HCT116 (cell line): ENCODE data around the gene COPG1. TPM values are rescaled to one million over a fixed set of nuclear protein-coding genes. Genes with fewer than 3 reads are reported as not detected.

Experiments
- ATAC-seq: fragments of 200-7000 bp; cut with Tn5 transposase; 2 replicates; pipeline ENCODE4 v1.9.1; 2020; ENCODE audit warnings: mild to moderate bottlenecking, moderate library complexity
- BruUV-seq: library from RNA; stranded (reverse); fragments of 400-500 nt; replicated peaks from 2 replicates; lab custom pipeline; 2021; lab: Mats Ljungman, UMichigan
- CTCF ChIA-PET: fragments of 300-600 bp; sonication (Branson Sonifier 250); formaldehyde crosslinking; loops from one replicate; lab custom pipeline; 2021; ENCODE audit warnings: antibody characterized with exemption; lab: Charles Lee
- POLR2A ChIA-PET: fragments of 300-600, 350-600 bp; sonication (Branson Sonifier 250); formaldehyde crosslinking; loops from one replicate; lab custom pipeline; 2021; ENCODE audit warnings: antibody characterized with exemption; lab: Charles Lee
- RAD21 ChIA-PET, 2 experiments: fragments of 300-600 bp; sonication (Branson Sonifier 250); formaldehyde crosslinking; loops; one replicate each; lab custom pipeline; 2023; ENCODE audit warnings: low total read pairs in 2 of 2; ENCODE audit not compliant: uncharacterized antibody in 2 of 2, unreplicated experiment in 2 of 2, low non-redundant PET in 1 of 2; lab: Charles Lee
- DNase-seq: peaks from one replicate; pipeline ENCODE4 v3.0.0-alpha.2; 2010; ENCODE audit warnings: low read depth, low spot score
- H2AFZ ChIP-seq: fragments of 200-600 bp; shearing (Covaris generic), sonication (generic); 2 replicates; pipeline ENCODE4 v1.6.1; 2017; ENCODE audit warnings: low read depth, mixed run types, mixed read lengths, antibody characterized with exemption, low read length; ENCODE audit not compliant: poor library complexity, severe bottlenecking
- H3K27ac ChIP-seq: 2 replicates; pipeline ENCODE4 v1.5.1; 2012; ENCODE audit warnings: low read depth, low read length
- H3K27me3 ChIP-seq: fragments of 200-600 bp; sonication (generic); 2 replicates; pipeline ENCODE4 v1.6.1; 2016; ENCODE audit warnings: mixed run types, low read length, mixed read lengths; ENCODE audit not compliant: insufficient read depth
- H3K36me3 ChIP-seq, 2 experiments: fragments of 200-500 bp in 1 of 2; fragments of 200-600 bp in 1 of 2; sonication (Bioruptor generic) in 1 of 2; sonication (generic) in 1 of 2; 2 replicates each; pipeline versions ENCODE4 v1.5.1 to v1.6.1; 2014 to 2016; ENCODE audit warnings: low read length in 2 of 2, inconsistent platforms in 1 of 2, mixed read lengths in 1 of 2, mixed run types in 1 of 2; ENCODE audit not compliant: insufficient read depth in 2 of 2, control insufficient read depth in 1 of 2
- H3K4me1 ChIP-seq, 2 experiments: fragments of 200-600 bp in 1 of 2; sonication (generic) in 1 of 2; 2 replicates each; pipeline versions ENCODE4 v1.5.1 to v1.6.1; 2012 to 2017; ENCODE audit warnings: low read length in 2 of 2, inconsistent platforms in 1 of 2, mild to moderate bottlenecking in 1 of 2, mixed read lengths in 1 of 2, mixed run types in 1 of 2, moderate library complexity in 1 of 2; ENCODE audit not compliant: insufficient read depth in 2 of 2, control insufficient read depth in 1 of 2
- H3K4me2 ChIP-seq: fragments of 200-600 bp; sonication (generic); 2 replicates; pipeline ENCODE4 v1.6.1; 2017; ENCODE audit warnings: mixed run types, low read length, mixed read lengths
- H3K4me3 ChIP-seq, 2 experiments: fragments of 200-600 bp in 1 of 2; sonication (generic) in 1 of 2; replicated peaks in 1 of 2; 2 replicates each; pipeline ENCODE4 v1.5.1; 2011 to 2016; ENCODE audit warnings: low read length in 2 of 2, control low read depth in 1 of 2, low read depth in 1 of 2, mild to moderate bottlenecking in 1 of 2, mixed read lengths in 1 of 2, mixed run types in 1 of 2
- H3K79me2 ChIP-seq: fragments of 200-600 bp; sonication (generic); 2 replicates; pipeline ENCODE4 v1.6.1; 2017; ENCODE audit warnings: mild to moderate bottlenecking, mixed run types, low read length, moderate library complexity, mixed read lengths; ENCODE audit not compliant: insufficient read depth
- H3K9ac ChIP-seq: fragments of 200-600 bp; sonication (generic); 2 replicates; pipeline ENCODE4 v1.6.1; 2016; ENCODE audit warnings: low read length, mixed read lengths
- H3K9me2 ChIP-seq: fragments of 200-600 bp; sonication (generic), shearing (Covaris generic); 2 replicates; pipeline ENCODE4 v1.6.1; 2017; ENCODE audit warnings: mixed run types, mild to moderate bottlenecking, moderate library complexity; ENCODE audit not compliant: insufficient read depth
- H3K9me3 ChIP-seq, 2 experiments: fragments of 200-500 bp in 1 of 2; fragments of 200-600 bp in 1 of 2; sonication (Bioruptor generic) in 1 of 2; sonication (generic) in 1 of 2; 2 replicates each; pipeline ENCODE4 v1.6.1; 2014 to 2017; ENCODE audit warnings: low read length in 2 of 2, mixed read lengths in 2 of 2, inconsistent platforms in 1 of 2, low read depth in 1 of 2, mild to moderate bottlenecking in 1 of 2, mixed run types in 1 of 2, moderate library complexity in 1 of 2; ENCODE audit not compliant: control insufficient read depth in 1 of 2, insufficient read depth in 1 of 2
- H4K20me1 ChIP-seq: fragments of 200-600 bp; sonication (generic), shearing (Covaris generic); 2 replicates; pipeline ENCODE4 v1.6.1; 2017; ENCODE audit warnings: mixed run types, mild to moderate bottlenecking, moderate library complexity; ENCODE audit not compliant: insufficient read depth
- CBX3 ChIP-seq: IDR thresholded peaks from 2 replicates; pipeline ENCODE4 v1.6.1; 2012; ENCODE audit warnings: low read depth
- CEBPB ChIP-seq: IDR thresholded peaks from 2 replicates; pipeline ENCODE4 v1.6.1; 2012; ENCODE audit warnings: low read depth
- EGR1 ChIP-seq: IDR thresholded peaks from 2 replicates; pipeline ENCODE4 v1.6.1; 2012; ENCODE audit warnings: low read depth
- ELF1 ChIP-seq: IDR thresholded peaks from 2 replicates; pipeline ENCODE4 v1.6.1; 2012; ENCODE audit warnings: low read depth, borderline replicate concordance
- EZH2 ChIP-seq: fragments of 200-600 bp; sonication (generic); IDR thresholded peaks from 2 replicates; pipeline ENCODE4 v1.6.1; 2017; ENCODE audit warnings: antibody characterized with exemption, mixed run types
- EZH2phosphoT487 ChIP-seq: fragments of 200-600 bp; IDR thresholded peaks from 2 replicates; pipeline ENCODE4 v1.6.1; 2018; ENCODE audit warnings: antibody characterized with exemption, borderline replicate concordance
- FOSL1 ChIP-seq: IDR thresholded peaks from 2 replicates; pipeline ENCODE4 v1.6.1; 2012; ENCODE audit warnings: low read depth
- JUND ChIP-seq: IDR thresholded peaks from 2 replicates; pipeline ENCODE4 v1.6.1; 2012
- POLR2A ChIP-seq: IDR thresholded peaks from 2 replicates; pipeline ENCODE4 v1.7.0; 2011; ENCODE audit warnings: borderline replicate concordance; ENCODE audit not compliant: insufficient read depth, insufficient read length; ENCODE audit errors: extremely low read depth
- POLR2AphosphoS5 ChIP-seq: IDR thresholded peaks from 2 replicates; pipeline ENCODE4 v1.6.1; 2011; ENCODE audit warnings: mild to moderate bottlenecking, low read depth, low read length, moderate library complexity
- SIN3A ChIP-seq: IDR thresholded peaks from 2 replicates; pipeline ENCODE4 v1.6.1; 2012; ENCODE audit warnings: low read depth
- SP1 ChIP-seq: IDR thresholded peaks from 2 replicates; pipeline ENCODE4 v1.6.1; 2012; ENCODE audit warnings: low read depth
- TCF7L2 ChIP-seq: IDR thresholded peaks from 2 replicates; pipeline ENCODE4 v1.7.0; 2011; ENCODE audit warnings: borderline replicate concordance, inconsistent platforms; ENCODE audit not compliant: insufficient read depth, insufficient read length; ENCODE audit errors: extremely low read depth
- YY1 ChIP-seq: IDR thresholded peaks from 2 replicates; pipeline ENCODE4 v1.6.1; 2011; ENCODE audit warnings: low read length, low read depth, moderate library complexity, mild to moderate bottlenecking; ENCODE audit not compliant: insufficient replicate concordance; ENCODE audit errors: extremely low read depth
- ZFX ChIP-seq: fragments of 450-650 bp; IDR thresholded peaks from 2 replicates; pipeline ENCODE4 v1.6.1; 2017
- intact Hi-C: fragments of 100-400 bp; cut with micrococcal nuclease; formaldehyde crosslinking; loops from 2 replicates; pipeline ENCODE4 v1.10.0; 2022
- total RNA-seq: library from RNA; stranded (reverse); gene quantifications from one replicate; pipeline ENCODE4 v1.2.1, GENCODE V29; 2021; ENCODE audit not compliant: unreplicated experiment
- TF ChIP-seq, protein P1 (sequence below): IDR thresholded peaks from 2 replicates; pipeline ENCODE4 v1.6.1; 2012; ENCODE audit warnings: low read depth
- TF ChIP-seq, protein P2 (sequence below): IDR thresholded peaks from 2 replicates; pipeline ENCODE4 v1.6.1; 2012
- TF ChIP-seq, protein P3 (sequence below): IDR thresholded peaks from 2 replicates; pipeline ENCODE4 v1.6.1; 2011; ENCODE audit warnings: mild to moderate bottlenecking, low read length, moderate library complexity; ENCODE audit not compliant: insufficient replicate concordance; ENCODE audit errors: extremely low read depth
- TF ChIP-seq, protein P4 (sequence below), 3 experiments: fragments of 200-600 bp in 1 of 3; sonication (generic) in 1 of 3; IDR thresholded peaks in 2 of 3; conservative IDR thresholded peaks in 1 of 3; 2 replicates each; pipeline ENCODE4 v1.5.1; 2012 to 2017; ENCODE audit warnings: low read depth in 2 of 3, low read length in 2 of 3, antibody characterized with exemption in 1 of 3, borderline replicate concordance in 1 of 3, control low read depth in 1 of 3, mild to moderate bottlenecking in 1 of 3, mixed read lengths in 1 of 3, mixed run types in 1 of 3, moderate library complexity in 1 of 3; ENCODE audit not compliant: insufficient read depth in 1 of 3

Gene COPG1
- total RNA-seq, 1 experiment from 2014 or later: 182 TPM

DNA sequence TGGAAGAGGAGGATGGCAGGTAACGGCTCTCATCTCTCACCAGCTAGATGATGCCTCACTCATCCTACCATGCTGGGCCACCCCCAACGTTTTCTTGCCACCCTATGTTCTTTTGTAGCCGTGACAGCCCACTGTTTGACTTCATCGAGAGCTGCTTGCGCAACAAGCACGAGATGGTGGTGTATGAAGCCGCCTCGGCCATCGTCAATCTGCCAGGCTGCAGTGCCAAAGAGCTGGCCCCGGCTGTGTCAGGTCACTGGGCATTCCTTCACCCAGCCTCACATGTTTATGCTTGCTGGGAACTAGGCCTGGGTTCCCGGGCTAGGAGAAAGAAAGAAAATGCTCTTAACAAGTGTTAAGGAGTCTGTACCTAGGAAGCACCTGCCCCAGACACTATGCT is 8.2 kb downstream of the COPG1 start:
- no peak for DNase-seq
- Histone ChIP-seq H3K9me3 (no peaks in the 10 kb centered on the region), H3K4me2 (no peak overlapping the region), H2AFZ (no peak overlapping the region), H3K27me3 (no peaks in the 10 kb centered on the region), H3K4me1 (no peaks in the 10 kb centered on the region), H3K4me3 (no peak overlapping the region), H3K79me2 (no peaks in the 10 kb centered on the region)
- ChIA-PET CTCF (no interaction called here), POLR2A (no interaction called here), RAD21 (no interaction called here)
- intact Hi-C loops: no loop called here
- no peak for TF ChIP-seq EZH2phosphoT487
- TF ChIP-seq JUND: no peak
- TF ChIP-seq EGR1: no peak
- TF ChIP-seq CBX3: no peak
- TF ChIP-seq ZFX: no peak
- no peak for TF ChIP-seq YY1
- TF ChIP-seq TCF7L2: no peak
- TF ChIP-seq, protein P1, sequence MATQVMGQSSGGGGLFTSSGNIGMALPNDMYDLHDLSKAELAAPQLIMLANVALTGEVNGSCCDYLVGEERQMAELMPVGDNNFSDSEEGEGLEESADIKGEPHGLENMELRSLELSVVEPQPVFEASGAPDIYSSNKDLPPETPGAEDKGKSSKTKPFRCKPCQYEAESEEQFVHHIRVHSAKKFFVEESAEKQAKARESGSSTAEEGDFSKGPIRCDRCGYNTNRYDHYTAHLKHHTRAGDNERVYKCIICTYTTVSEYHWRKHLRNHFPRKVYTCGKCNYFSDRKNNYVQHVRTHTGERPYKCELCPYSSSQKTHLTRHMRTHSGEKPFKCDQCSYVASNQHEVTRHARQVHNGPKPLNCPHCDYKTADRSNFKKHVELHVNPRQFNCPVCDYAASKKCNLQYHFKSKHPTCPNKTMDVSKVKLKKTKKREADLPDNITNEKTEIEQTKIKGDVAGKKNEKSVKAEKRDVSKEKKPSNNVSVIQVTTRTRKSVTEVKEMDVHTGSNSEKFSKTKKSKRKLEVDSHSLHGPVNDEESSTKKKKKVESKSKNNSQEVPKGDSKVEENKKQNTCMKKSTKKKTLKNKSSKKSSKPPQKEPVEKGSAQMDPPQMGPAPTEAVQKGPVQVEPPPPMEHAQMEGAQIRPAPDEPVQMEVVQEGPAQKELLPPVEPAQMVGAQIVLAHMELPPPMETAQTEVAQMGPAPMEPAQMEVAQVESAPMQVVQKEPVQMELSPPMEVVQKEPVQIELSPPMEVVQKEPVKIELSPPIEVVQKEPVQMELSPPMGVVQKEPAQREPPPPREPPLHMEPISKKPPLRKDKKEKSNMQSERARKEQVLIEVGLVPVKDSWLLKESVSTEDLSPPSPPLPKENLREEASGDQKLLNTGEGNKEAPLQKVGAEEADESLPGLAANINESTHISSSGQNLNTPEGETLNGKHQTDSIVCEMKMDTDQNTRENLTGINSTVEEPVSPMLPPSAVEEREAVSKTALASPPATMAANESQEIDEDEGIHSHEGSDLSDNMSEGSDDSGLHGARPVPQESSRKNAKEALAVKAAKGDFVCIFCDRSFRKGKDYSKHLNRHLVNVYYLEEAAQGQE: no peak
- TF ChIP-seq, protein P2, sequence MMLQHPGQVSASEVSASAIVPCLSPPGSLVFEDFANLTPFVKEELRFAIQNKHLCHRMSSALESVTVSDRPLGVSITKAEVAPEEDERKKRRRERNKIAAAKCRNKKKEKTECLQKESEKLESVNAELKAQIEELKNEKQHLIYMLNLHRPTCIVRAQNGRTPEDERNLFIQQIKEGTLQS: no peak
- TF ChIP-seq FOSL1: no peak
- no peak for TF ChIP-seq POLR2AphosphoS5
- TF ChIP-seq POLR2A: no peak
- no peak for TF ChIP-seq ELF1
- no peak for TF ChIP-seq EZH2
- TF ChIP-seq CEBPB: no peak
- TF ChIP-seq SP1: no peak
- TF ChIP-seq, protein P3, sequence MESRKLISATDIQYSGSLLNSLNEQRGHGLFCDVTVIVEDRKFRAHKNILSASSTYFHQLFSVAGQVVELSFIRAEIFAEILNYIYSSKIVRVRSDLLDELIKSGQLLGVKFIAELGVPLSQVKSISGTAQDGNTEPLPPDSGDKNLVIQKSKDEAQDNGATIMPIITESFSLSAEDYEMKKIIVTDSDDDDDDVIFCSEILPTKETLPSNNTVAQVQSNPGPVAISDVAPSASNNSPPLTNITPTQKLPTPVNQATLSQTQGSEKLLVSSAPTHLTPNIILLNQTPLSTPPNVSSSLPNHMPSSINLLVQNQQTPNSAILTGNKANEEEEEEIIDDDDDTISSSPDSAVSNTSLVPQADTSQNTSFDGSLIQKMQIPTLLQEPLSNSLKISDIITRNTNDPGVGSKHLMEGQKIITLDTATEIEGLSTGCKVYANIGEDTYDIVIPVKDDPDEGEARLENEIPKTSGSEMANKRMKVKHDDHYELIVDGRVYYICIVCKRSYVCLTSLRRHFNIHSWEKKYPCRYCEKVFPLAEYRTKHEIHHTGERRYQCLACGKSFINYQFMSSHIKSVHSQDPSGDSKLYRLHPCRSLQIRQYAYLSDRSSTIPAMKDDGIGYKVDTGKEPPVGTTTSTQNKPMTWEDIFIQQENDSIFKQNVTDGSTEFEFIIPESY: no peak
- TF ChIP-seq, protein P4, sequence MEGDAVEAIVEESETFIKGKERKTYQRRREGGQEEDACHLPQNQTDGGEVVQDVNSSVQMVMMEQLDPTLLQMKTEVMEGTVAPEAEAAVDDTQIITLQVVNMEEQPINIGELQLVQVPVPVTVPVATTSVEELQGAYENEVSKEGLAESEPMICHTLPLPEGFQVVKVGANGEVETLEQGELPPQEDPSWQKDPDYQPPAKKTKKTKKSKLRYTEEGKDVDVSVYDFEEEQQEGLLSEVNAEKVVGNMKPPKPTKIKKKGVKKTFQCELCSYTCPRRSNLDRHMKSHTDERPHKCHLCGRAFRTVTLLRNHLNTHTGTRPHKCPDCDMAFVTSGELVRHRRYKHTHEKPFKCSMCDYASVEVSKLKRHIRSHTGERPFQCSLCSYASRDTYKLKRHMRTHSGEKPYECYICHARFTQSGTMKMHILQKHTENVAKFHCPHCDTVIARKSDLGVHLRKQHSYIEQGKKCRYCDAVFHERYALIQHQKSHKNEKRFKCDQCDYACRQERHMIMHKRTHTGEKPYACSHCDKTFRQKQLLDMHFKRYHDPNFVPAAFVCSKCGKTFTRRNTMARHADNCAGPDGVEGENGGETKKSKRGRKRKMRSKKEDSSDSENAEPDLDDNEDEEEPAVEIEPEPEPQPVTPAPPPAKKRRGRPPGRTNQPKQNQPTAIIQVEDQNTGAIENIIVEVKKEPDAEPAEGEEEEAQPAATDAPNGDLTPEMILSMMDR (IDR thresholded peaks at IDR 0.05 in 2 of 3, conservative IDR thresholded peaks at IDR 0.05 in 1 of 3; ENCODE audit: borderline replicate concordance in 1 of 3, insufficient read depth in 1 of 3, low read depth in 2 of 3, low read length in 2 of 3): no peak
- TF ChIP-seq SIN3A: no peak
- TF ChIP-seq, all 23 proteins: peak for 0
- no peaks in the 10 kb centered on the region for H4K20me1 ChIP-seq
- H3K9ac ChIP-seq: no peak overlapping the region
- no peak for ATAC-seq
- no peaks in the 10 kb centered on the region for H3K9me2 ChIP-seq
- peaks cover 52 to 60% of the 10 kb centered on the region in 2 experiments for H3K36me3 ChIP-seq
- H3K27ac ChIP-seq: no peak overlapping the region
- BruUV-seq: no TSS peak
